CD4-positive, alpha-beta T cell (primary cell): Measurements from ENCODE around the gene PLXDC2. TPM values are rescaled to one million over a fixed set of nuclear protein-coding genes. Genes with fewer than 3 reads are reported as not detected.
"Not testable (repeated sequence)": the region's sequence is repeated elsewhere in the genome, so short reads cannot be mapped to it uniquely, and the experiment has no call there.

ENCODE experiments used
- ATAC-seq: fragments of 200-7000 bp; cut with Tn5 transposase; one replicate; pipeline ENCODE4 v1.10.0; 2022; ENCODE audit warnings: mild to moderate bottlenecking; ENCODE audit not compliant: poor library complexity
- CTCF ChIA-PET: fragments of 350-600 bp; sonication (Branson Sonifier 250); formaldehyde crosslinking; loops from one replicate; lab custom pipeline; 2021; ENCODE audit warnings: antibody characterized with exemption, inconsistent platforms; lab: Charles Lee
- POLR2A ChIA-PET: fragments of 350-600 bp; sonication (Branson Sonifier 250); formaldehyde crosslinking; loops from one replicate; lab custom pipeline; 2021; ENCODE audit warnings: antibody characterized with exemption, inconsistent platforms; lab: Charles Lee
- DNase-seq, 14 experiments: peaks; one replicate each; pipeline ENCODE4 v3.0.0-alpha.2; 2013 to 2020; ENCODE audit warnings: mixed read lengths in 2 of 14
- H3K27ac ChIP-seq, 2 donors: one replicate each; pipeline versions ENCODE4 v1.5.1 to v1.7.0; 2013; ENCODE audit warnings: low read length in 2 of 2, low read depth in 1 of 2, mild to moderate bottlenecking in 1 of 2
- H3K27me3 ChIP-seq, 2 experiments: 1 replicate in 1 of 2; 2 replicates in 1 of 2; pipeline versions ENCODE4 v1.6.1 to v1.7.0; 2013; ENCODE audit warnings: low read length in 2 of 2, control low read depth in 1 of 2, mild to moderate bottlenecking in 1 of 2, moderate library complexity in 1 of 2; ENCODE audit not compliant: insufficient read depth in 2 of 2, control insufficient read depth in 1 of 2
- H3K36me3 ChIP-seq: one replicate; pipeline ENCODE4 v1.6.1; 2013; ENCODE audit warnings: low read length, control low read depth; ENCODE audit not compliant: insufficient read depth
- H3K4me1 ChIP-seq: one replicate; pipeline ENCODE4 v1.6.1; 2013; ENCODE audit warnings: low read length, control low read depth; ENCODE audit not compliant: insufficient read depth
- H3K4me3 ChIP-seq: one replicate; pipeline ENCODE4 v1.5.1; 2013; ENCODE audit warnings: mild to moderate bottlenecking, low read length, moderate library complexity
- H3K9me3 ChIP-seq, 2 experiments: 1 replicate in 1 of 2; 2 replicates in 1 of 2; pipeline versions ENCODE4 v1.6.1 to v1.7.0; 2013; ENCODE audit warnings: low read length in 2 of 2, mild to moderate bottlenecking in 2 of 2, control low read depth in 1 of 2, moderate library complexity in 1 of 2; ENCODE audit not compliant: control insufficient read depth in 1 of 2, insufficient read depth in 1 of 2
- H3K27ac Mint-ChIP-seq: one replicate; pipeline ENCODE4 v1.8.0; 2020; ENCODE audit warnings: mixed read lengths
- H3K27me3 Mint-ChIP-seq: one replicate; pipeline ENCODE4 v1.8.0; 2021; ENCODE audit warnings: mixed read lengths
- H3K36me3 Mint-ChIP-seq: one replicate; pipeline ENCODE4 v1.8.0; 2021; ENCODE audit warnings: low read depth, mixed read lengths
- H3K4me1 Mint-ChIP-seq: one replicate; pipeline ENCODE4 v1.8.0; 2021; ENCODE audit warnings: low read depth, mixed read lengths
- H3K4me3 Mint-ChIP-seq: one replicate; pipeline ENCODE4 v1.8.0; 2020; ENCODE audit warnings: mild to moderate bottlenecking, mixed read lengths
- H3K9me3 Mint-ChIP-seq: one replicate; pipeline ENCODE4 v1.8.0; 2020; ENCODE audit warnings: mixed read lengths
- intact Hi-C, 2 experiments: fragments of 100-400 bp; cut with DNase I in 1 of 2; cut with micrococcal nuclease in 1 of 2; formaldehyde crosslinking; loops; one replicate each; pipeline versions ENCODE4 v1.15.1 to v1.9.0; 2023 to 2025; cut with DNase I, micrococcal nuclease
- total RNA-seq, 174 experiments: library from RNA in 2 of 174; stranded (reverse) in 2 of 174; gene quantifications; one replicate each; pipeline ENCODE4 v1.2.3 and lab custom pipeline; 2021 to 2026
- TF ChIP-seq, protein P1 (sequence below): fragments of 200-600 bp; IDR thresholded peaks from one replicate; pipeline ENCODE4 v1.8.0; 2022; ENCODE audit warnings: antibody characterized with exemption, mild to moderate bottlenecking

The PLXDC2 gene
- total RNA-seq, 2 experiments from 2014 or later = 0.41 to 0.61 TPM

DNA sequence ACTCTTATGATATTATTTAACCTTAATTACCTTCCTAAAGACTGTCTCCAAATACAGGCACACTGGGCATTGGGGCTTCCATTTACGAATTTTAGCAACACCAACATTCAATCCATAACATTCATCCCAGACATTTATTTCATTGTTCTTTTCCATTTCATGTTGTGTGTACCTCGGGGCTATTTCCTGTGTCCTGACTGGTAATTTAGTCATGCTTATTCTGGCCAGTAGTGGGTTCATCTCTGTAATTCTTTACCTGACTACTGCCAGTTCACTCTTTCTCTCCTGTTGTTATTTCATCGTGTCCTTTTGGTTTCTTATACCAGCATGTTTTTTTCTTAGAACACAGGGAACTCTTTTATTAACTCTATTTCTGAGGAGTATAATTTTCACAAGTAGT is 225.7 kb downstream of the PLXDC2 start:
- Mint-ChIP-seq H3K27me3 (no peaks in the 10 kb centered on the region), H3K36me3 (no peaks in the 10 kb centered on the region), H3K4me3 (no peak overlapping the region), H3K4me1 (no peaks in the 10 kb centered on the region), H3K9me3 (peaks cover 2% of the 10 kb centered on the region), H3K27ac (no peak overlapping the region)
- intact Hi-C loops = no loop called here
- ATAC-seq = no peak
- H3K9me3 ChIP-seq = peaks cover 0 to 6% of the 10 kb centered on the region in 2 experiments
- TF ChIP-seq, protein P1, sequence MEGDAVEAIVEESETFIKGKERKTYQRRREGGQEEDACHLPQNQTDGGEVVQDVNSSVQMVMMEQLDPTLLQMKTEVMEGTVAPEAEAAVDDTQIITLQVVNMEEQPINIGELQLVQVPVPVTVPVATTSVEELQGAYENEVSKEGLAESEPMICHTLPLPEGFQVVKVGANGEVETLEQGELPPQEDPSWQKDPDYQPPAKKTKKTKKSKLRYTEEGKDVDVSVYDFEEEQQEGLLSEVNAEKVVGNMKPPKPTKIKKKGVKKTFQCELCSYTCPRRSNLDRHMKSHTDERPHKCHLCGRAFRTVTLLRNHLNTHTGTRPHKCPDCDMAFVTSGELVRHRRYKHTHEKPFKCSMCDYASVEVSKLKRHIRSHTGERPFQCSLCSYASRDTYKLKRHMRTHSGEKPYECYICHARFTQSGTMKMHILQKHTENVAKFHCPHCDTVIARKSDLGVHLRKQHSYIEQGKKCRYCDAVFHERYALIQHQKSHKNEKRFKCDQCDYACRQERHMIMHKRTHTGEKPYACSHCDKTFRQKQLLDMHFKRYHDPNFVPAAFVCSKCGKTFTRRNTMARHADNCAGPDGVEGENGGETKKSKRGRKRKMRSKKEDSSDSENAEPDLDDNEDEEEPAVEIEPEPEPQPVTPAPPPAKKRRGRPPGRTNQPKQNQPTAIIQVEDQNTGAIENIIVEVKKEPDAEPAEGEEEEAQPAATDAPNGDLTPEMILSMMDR = no peak
- CTCF ChIA-PET = no interaction called here
- no peaks in the 10 kb centered on the region for H3K27me3 ChIP-seq
- POLR2A ChIA-PET = no interaction called here
- no peak for DNase-seq
- H3K36me3 ChIP-seq = no peaks in the 10 kb centered on the region
- no peak overlapping the region for H3K4me3 ChIP-seq
- H3K4me1 ChIP-seq = no peaks in the 10 kb centered on the region
- no peak overlapping the region for H3K27ac ChIP-seq

DNA sequence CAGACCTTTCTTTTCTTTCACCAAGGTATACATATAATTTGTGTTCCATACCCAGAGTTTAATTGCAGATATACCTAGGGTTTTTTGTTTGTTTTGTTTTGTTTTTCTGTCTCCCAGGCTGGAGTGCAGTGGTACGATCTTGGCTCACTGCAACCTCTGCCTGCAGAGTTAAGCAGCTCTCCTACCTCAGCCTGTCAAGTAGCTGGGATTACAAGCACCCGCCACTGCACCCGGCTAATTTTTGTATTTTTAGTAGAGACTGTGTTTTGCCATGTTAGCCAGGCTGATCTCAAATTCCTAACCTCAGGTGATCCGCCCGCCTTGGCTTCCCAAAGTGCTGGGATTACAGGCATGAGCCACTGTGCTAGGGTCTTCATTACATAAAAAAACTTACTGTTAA is 228.9 kb downstream of the PLXDC2 start:
- H3K36me3 Mint-ChIP-seq = not testable (repeated sequence)

GRCh38 chr10:20048161-20048560 is 231.9 kb downstream of the PLXDC2 start:
- TF ChIP-seq, protein P1 = no peak
- no peaks in the 10 kb centered on the region for H3K36me3 ChIP-seq
- CTCF ChIA-PET = no interaction called here
- H3K4me3 Mint-ChIP-seq = no peak overlapping the region
- POLR2A ChIA-PET = no interaction called here
- H3K36me3 Mint-ChIP-seq = no peaks in the 10 kb centered on the region
- H3K27me3 ChIP-seq = no peaks in the 10 kb centered on the region
- H3K9me3 Mint-ChIP-seq = no peaks in the 10 kb centered on the region
- no peaks in the 10 kb centered on the region for H3K9me3 ChIP-seq
- no peaks in the 10 kb centered on the region for H3K4me1 ChIP-seq
- no peak overlapping the region for H3K4me3 ChIP-seq
- H3K27me3 Mint-ChIP-seq = no peaks in the 10 kb centered on the region
- no peak overlapping the region for H3K27ac ChIP-seq
- ATAC-seq (no peak), DNase-seq (no peak)
- intact Hi-C loops = no loop called here
- no peaks in the 10 kb centered on the region for H3K4me1 Mint-ChIP-seq
- H3K27ac Mint-ChIP-seq = no peak overlapping the region

More for the DNA sequence above, 228.9 kb downstream of the PLXDC2 start:
- H3K9me3 ChIP-seq, ATAC-seq, H3K27ac Mint-ChIP-seq, H3K4me3 Mint-ChIP-seq, intact Hi-C loops, H3K27ac ChIP-seq, H3K4me3 ChIP-seq, H3K4me1 Mint-ChIP-seq, H3K9me3 Mint-ChIP-seq, POLR2A ChIA-PET, H3K27me3 ChIP-seq, H3K4me1 ChIP-seq, H3K36me3 ChIP-seq, DNase-seq, H3K27me3 Mint-ChIP-seq: not testable (repeated sequence)
- CTCF ChIA-PET = interaction anchor here (0.5 kb wide), 1 partner anchor 113 kb away, joined by 3 read pairs; no protein-coding TSS in a partner anchor

- DNase-seq = no peak
- H3K4me1 ChIP-seq = no peaks in the 10 kb centered on the region
- Mint-ChIP-seq H3K36me3 (no peaks in the 10 kb centered on the region), H3K4me1 (no peaks in the 10 kb centered on the region), H3K9me3 (peaks cover 3% of the 10 kb centered on the region), H3K27ac (no peak overlapping the region), H3K4me3 (no peak overlapping the region), H3K27me3 (no peaks in the 10 kb centered on the region)
- ChIA-PET CTCF (no interaction called here), POLR2A (no interaction called here)
- intact Hi-C loops = no loop called here
- ATAC-seq = no peak
- no peaks in the 10 kb centered on the region for H3K36me3 ChIP-seq
- peaks cover 3 to 4% of the 10 kb centered on the region in 2 experiments for H3K9me3 ChIP-seq
- H3K4me3 ChIP-seq = no peak overlapping the region
- H3K27ac ChIP-seq = no peak overlapping the region
- TF ChIP-seq, protein P1 = no peak
- H3K27me3 ChIP-seq = no peaks in the 10 kb centered on the region
Measured at GRCh38 chr10:20058135-20058534, 241.9 kb downstream of the PLXDC2 start.
